ENCODE measurements around the gene MED10.

The MED10 gene

GRCh38 chr5:6377905-6378765 is at the start of gene MED10:
Gene MED10 (minus strand): TSS chr5:6378547. CDS start chr5:6378483, 64 bp downstream.
- DNase-seq = peak; percentile 97

- DNase-seq = no peak
Measured at GRCh38 chr5:6427694-6428093, 49.3 kb upstream of the MED10 start.

- no peak for DNase-seq
Measured at GRCh38 chr5:6424700-6425099, 46.4 kb upstream of the MED10 start.

- DNase-seq = peak; percentile 68
Measured at GRCh38 chr5:6424110-6424659, 45.8 kb upstream of the MED10 start.

- no peak for DNase-seq
Measured at GRCh38 chr5:6423327-6424109, 45.2 kb upstream of the MED10 start.

GRCh38 chr5:6419340-6419852 is 41.0 kb upstream of the MED10 start:
- peak; percentile 99 for DNase-seq

- DNase-seq = peak; percentile 75
Measured at GRCh38 chr5:6418679-6419276, 40.4 kb upstream of the MED10 start.

- DNase-seq = no peak
Measured at GRCh38 chr5:6417657-6418056, 39.3 kb upstream of the MED10 start.

- DNase-seq = no peak
Measured at GRCh38 chr5:6412811-6413210, 34.5 kb upstream of the MED10 start.

- DNase-seq = peak; percentile 19
Measured at GRCh38 chr5:6411141-6411540, 32.8 kb upstream of the MED10 start.

GRCh38 chr5:6410421-6410820 is 32.1 kb upstream of the MED10 start:
- no peak for DNase-seq

- no peak for DNase-seq
Measured at GRCh38 chr5:6408627-6409446, 30.5 kb upstream of the MED10 start.

GRCh38 chr5:6408260-6408596 is 29.9 kb upstream of the MED10 start:
- DNase-seq = no peak

- DNase-seq = no peak
Measured at GRCh38 chr5:6407558-6408259, 29.4 kb upstream of the MED10 start.

- DNase-seq = no peak
Measured at GRCh38 chr5:6405591-6405990, 27.2 kb upstream of the MED10 start.

- DNase-seq = no peak
Measured at GRCh38 chr5:6404129-6404528, 25.8 kb upstream of the MED10 start.

- no peak for DNase-seq
Measured at GRCh38 chr5:6403416-6403815, 25.1 kb upstream of the MED10 start.

GRCh38 chr5:6402939-6403338 is 24.6 kb upstream of the MED10 start:
- DNase-seq = no peak

GRCh38 chr5:6401410-6401809 is 23.1 kb upstream of the MED10 start:
- peak; percentile 58 for DNase-seq

GRCh38 chr5:6399980-6400910 is 21.9 kb upstream of the MED10 start:
- DNase-seq = no peak
